Activated naive CD8-positive, alpha-beta T cell treated with anti-CD3 and anti-CD28 coated beads for 36 hours (primary cell): ENCODE results near the gene TNRC18. TPM values are rescaled to one million over a fixed set of nuclear protein-coding genes. Genes with fewer than 3 reads are reported as not detected.

Experiments
- DNase-seq: peaks from one replicate; pipeline ENCODE4 v3.0.0; 2021
- H3K27ac Mint-ChIP-seq: one replicate; pipeline ENCODE4 v1.8.0; 2022; ENCODE audit warnings: mild to moderate bottlenecking, moderate library complexity, mixed read lengths
- H3K27me3 Mint-ChIP-seq: one replicate; pipeline ENCODE4 v1.8.0; 2022; ENCODE audit warnings: mild to moderate bottlenecking, mixed read lengths
- H3K36me3 Mint-ChIP-seq: one replicate; pipeline ENCODE4 v1.8.0; 2021; ENCODE audit warnings: mild to moderate bottlenecking, mixed read lengths
- H3K4me1 Mint-ChIP-seq: one replicate; pipeline ENCODE4 v1.8.0; 2021; ENCODE audit warnings: mixed read lengths
- H3K4me3 Mint-ChIP-seq: one replicate; pipeline ENCODE4 v1.8.0; 2022; ENCODE audit warnings: mild to moderate bottlenecking, moderate library complexity, mixed read lengths
- H3K9me3 Mint-ChIP-seq: one replicate; pipeline ENCODE4 v1.8.0; 2022; ENCODE audit warnings: mixed read lengths
- total RNA-seq, 2 experiments: library from RNA; stranded (reverse); gene quantifications; one replicate each; pipeline ENCODE4 v1.2.3, GENCODE V29; 2021

Gene TNRC18
- total RNA-seq, 2 experiments from 2014 or later = 47.6 to 48.0 TPM

DNA sequence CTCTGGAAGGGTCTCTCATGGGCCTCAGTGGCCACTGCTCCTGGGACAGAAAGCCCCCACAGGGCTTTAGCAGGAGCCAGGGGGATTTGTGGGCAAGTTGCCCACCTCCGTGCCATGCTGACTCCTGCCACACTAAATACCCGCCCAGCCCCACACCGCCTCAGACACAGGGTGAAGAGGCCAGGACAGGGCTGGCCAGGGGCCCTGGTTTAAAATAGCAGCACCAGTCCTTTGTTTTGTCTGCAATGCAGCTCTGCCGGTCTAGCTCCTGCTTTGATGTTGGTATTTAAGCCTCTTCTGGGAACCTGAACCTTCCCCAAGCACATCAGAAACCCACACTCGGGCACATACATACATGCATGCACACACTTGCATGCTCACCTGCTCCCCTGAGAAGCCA, 14.4 kb upstream of the TNRC18 start:
- no peak overlapping the region for H3K27ac Mint-ChIP-seq
- H3K27me3 Mint-ChIP-seq = peaks cover 8% of the 10 kb centered on the region
- no peak for DNase-seq
- no peak overlapping the region for H3K4me3 Mint-ChIP-seq
- peaks cover 16% of the 10 kb centered on the region for H3K36me3 Mint-ChIP-seq
- no peaks in the 10 kb centered on the region for H3K4me1 Mint-ChIP-seq
- peaks cover 11% of the 10 kb centered on the region for H3K9me3 Mint-ChIP-seq

DNA sequence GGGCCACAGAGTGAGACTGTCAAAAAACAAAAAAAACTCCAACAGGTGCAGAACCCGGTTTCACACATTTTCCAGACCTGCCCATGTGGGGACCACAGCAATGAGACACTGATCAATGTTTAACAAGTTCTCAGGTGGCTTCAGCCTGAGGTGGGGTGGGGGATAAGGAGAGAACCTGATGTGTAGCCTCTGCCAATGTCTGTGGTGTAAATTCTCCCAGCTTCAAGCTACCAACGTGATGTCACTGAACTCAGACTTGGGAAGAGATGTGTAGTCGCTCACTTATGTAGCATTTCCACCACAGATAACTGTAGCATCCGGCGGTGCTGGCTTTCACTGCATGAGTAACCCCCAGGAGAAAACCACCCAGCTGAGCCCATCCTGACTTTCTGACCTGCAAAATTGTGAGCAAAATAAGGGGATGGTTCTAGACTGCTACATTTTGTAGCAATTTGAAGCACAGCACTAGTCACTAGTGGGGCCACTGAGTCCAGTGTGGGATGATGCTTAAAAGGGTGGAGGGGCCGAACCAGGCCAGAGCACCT, 13.8 kb upstream of the TNRC18 start:
- no peak overlapping the region for H3K27ac Mint-ChIP-seq
- peaks cover 12% of the 10 kb centered on the region for H3K27me3 Mint-ChIP-seq
- H3K9me3 Mint-ChIP-seq = peaks cover 11% of the 10 kb centered on the region
- no peak for DNase-seq
- peaks cover 16% of the 10 kb centered on the region for H3K36me3 Mint-ChIP-seq
- H3K4me1 Mint-ChIP-seq = no peaks in the 10 kb centered on the region
- H3K4me3 Mint-ChIP-seq = no peak overlapping the region

- no peak overlapping the region for H3K27ac Mint-ChIP-seq
- H3K4me3 Mint-ChIP-seq = no peak overlapping the region
- H3K36me3 Mint-ChIP-seq = peaks cover 16% of the 10 kb centered on the region
- DNase-seq = no peak
- H3K9me3 Mint-ChIP-seq = peaks cover 11% of the 10 kb centered on the region
- no peaks in the 10 kb centered on the region for H3K4me1 Mint-ChIP-seq
- peaks cover 24% of the 10 kb centered on the region for H3K27me3 Mint-ChIP-seq
Observed at GRCh38 chr7:5436003-5436678, 12.5 kb upstream of the TNRC18 start.

- H3K27me3 Mint-ChIP-seq = peaks cover 31% of the 10 kb centered on the region
- no peak overlapping the region for H3K27ac Mint-ChIP-seq
- no peaks in the 10 kb centered on the region for H3K4me1 Mint-ChIP-seq
- H3K4me3 Mint-ChIP-seq = no peak overlapping the region
- H3K9me3 Mint-ChIP-seq = peaks cover 11% of the 10 kb centered on the region
- no peak for DNase-seq
- peaks cover 16% of the 10 kb centered on the region for H3K36me3 Mint-ChIP-seq
Observed at GRCh38 chr7:5435291-5436002, 11.8 kb upstream of the TNRC18 start.

DNA sequence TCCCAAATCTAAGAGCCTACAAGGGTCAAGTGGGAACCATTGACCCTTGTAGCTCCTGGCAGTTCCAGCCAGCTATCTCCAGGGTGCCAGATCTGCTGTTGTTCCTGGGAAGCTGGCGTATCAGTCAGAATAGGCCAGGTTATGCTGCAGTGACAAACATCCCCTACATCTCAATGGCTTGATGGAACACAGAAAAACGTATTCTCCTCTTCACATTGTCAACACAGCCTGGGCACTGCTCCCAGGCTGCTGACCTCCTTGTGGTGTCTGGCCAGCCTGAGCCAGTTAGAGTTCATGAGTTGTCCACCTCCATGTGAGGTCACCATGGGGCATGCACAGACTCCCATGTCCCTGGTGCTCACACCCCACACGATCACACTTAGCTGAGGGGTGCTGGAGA, 9.5 kb upstream of the TNRC18 start:
- Mint-ChIP-seq H3K9me3 (peaks cover 11% of the 10 kb centered on the region), H3K27ac (no peak overlapping the region), H3K27me3 (peaks cover 53% of the 10 kb centered on the region), H3K4me1 (peaks cover 10% of the 10 kb centered on the region), H3K36me3 (peaks cover 13% of the 10 kb centered on the region), H3K4me3 (no peak overlapping the region)
- no peak for DNase-seq

DNA sequence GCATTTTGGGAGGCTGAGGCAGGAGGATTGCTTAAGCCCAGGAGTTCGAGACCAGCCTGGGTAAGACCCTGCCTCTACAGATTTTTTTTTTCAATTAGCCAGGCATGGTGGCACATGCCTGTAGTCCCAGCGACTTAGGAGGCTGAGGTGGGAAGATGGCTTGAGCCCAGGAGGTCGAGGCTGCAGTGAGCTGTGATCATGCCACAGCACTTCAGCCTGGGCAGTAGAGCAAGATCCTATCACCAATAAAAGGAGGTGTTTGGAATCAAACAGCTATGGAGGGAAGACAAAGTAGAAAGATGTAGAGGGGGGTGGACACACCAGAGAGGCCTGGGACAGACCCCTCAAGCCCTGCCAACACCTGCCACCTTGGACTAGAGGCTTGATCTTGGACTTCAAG, 9.1 kb upstream of the TNRC18 start:
- H3K27me3 Mint-ChIP-seq = peaks cover 56% of the 10 kb centered on the region
- H3K27ac Mint-ChIP-seq = no peak overlapping the region
- H3K4me1 Mint-ChIP-seq = peaks cover 10% of the 10 kb centered on the region
- no peak overlapping the region for H3K4me3 Mint-ChIP-seq
- DNase-seq = no peak
- H3K36me3 Mint-ChIP-seq = peaks cover 12% of the 10 kb centered on the region
- peaks cover 11% of the 10 kb centered on the region for H3K9me3 Mint-ChIP-seq

DNA sequence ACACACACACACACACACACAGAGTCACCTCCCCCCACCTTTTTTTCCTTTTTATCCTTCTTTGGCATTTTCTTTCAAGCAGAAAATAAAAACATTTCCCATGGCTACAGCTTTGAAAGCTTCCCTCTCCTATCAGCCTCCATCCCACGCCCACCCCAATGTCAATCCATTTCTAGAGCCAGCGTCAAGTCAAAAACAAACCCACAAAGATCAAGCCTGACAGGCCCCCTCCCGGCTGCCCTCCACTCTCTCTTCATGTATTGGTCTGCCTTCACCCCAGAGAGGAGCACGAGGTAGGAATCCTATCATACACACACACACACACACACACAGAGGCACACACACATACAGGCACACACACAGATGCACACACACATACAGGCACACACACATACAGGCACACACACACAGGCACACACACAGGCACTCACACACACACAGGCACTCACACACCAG, 8.0 kb upstream of the TNRC18 start:
- DNase-seq = no peak
- H3K9me3 Mint-ChIP-seq = peaks cover 4% of the 10 kb centered on the region
- peaks cover 12% of the 10 kb centered on the region for H3K4me1 Mint-ChIP-seq
- peaks cover 5% of the 10 kb centered on the region for H3K36me3 Mint-ChIP-seq
- H3K27ac Mint-ChIP-seq = no peak overlapping the region
- no peak overlapping the region for H3K4me3 Mint-ChIP-seq
- peaks cover 67% of the 10 kb centered on the region for H3K27me3 Mint-ChIP-seq

GRCh38 chr7:5430612-5430947, 6.9 kb upstream of the TNRC18 start:
- Mint-ChIP-seq H3K4me3 (no peak overlapping the region), H3K4me1 (peaks cover 16% of the 10 kb centered on the region), H3K27me3 (peaks cover 76% of the 10 kb centered on the region), H3K9me3 (peaks cover 4% of the 10 kb centered on the region), H3K36me3 (peaks cover 5% of the 10 kb centered on the region), H3K27ac (no peak overlapping the region)
- DNase-seq = no peak

DNA sequence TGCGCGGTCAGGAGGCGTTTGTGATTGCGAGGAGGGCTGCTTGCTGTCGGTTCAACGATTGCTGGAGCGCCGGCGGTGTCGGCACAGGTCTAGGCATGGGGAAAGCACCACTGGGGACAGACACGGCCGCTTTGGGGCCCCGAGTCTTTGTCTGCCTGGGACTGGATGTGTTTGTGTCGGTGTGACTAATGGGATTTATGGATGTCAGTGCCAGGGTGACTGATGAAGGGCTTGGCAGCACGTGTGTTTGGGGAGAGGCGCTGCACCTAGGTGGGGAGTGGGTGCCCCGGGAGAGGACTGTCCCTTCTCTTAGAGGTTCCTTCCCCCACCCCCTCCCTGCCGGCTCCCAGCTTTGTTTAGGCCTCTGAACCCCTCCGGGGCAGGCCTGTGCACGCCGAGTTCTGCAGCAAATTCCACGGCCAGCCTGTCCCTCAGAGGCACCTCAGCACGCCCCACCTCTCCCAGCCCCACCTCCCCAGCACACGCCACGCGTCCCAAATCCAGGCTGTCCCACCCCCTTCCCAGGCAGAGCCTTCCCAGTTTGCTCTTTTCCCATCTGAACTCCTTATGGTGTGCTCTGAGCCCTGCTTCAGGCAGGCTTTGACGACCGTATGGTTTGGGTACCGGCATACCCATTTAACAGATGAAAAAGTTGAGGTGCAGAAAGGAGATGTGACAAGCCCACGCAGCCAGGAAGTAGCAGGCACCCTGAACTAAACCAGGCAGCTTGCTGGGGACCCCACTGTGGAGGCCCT, 6.4 kb upstream of the TNRC18 start:
- Mint-ChIP-seq H3K27me3 (peaks cover 77% of the 10 kb centered on the region), H3K4me1 (peaks cover 18% of the 10 kb centered on the region), H3K27ac (no peak overlapping the region), H3K4me3 (no peak overlapping the region), H3K36me3 (peaks cover 5% of the 10 kb centered on the region), H3K9me3 (peaks cover 4% of the 10 kb centered on the region)
- DNase-seq = no peak

DNA sequence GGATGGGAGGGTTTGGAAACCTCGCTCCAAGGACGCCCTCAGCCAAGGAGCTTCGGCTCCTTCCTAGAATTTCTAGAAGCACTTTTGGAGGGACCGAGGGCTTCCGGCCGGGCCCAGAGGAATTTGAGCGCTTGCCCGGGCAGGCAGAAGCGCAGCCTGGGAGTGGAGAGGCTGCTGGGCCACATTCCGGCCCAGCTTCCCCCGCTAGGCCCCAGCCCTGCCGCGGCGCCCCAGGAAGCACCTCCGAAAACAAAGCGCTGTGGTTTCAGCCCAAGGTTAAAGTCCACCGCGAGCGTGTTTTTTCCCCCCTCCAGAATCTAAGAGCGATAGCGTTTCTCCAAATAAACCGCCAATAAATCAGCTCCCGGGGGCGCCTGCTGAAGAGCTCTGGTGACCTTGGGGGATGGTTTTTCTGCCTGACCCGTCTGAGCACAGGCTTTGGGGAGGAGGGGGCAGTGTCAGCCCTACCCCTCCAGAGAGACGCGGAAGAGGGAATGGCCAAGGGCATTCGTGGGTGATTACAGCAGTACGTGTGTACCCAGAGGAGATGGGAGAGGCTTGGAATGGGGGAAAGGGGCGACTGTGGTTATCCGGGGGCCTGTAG, 5.7 kb upstream of the TNRC18 start:
- Mint-ChIP-seq H3K4me3 (no peak overlapping the region), H3K27me3 (peaks cover 84% of the 10 kb centered on the region), H3K9me3 (peaks cover 4% of the 10 kb centered on the region), H3K27ac (no peak overlapping the region), H3K4me1 (peaks cover 21% of the 10 kb centered on the region), H3K36me3 (peaks cover 5% of the 10 kb centered on the region)
- DNase-seq = no peak

GRCh38 chr7:5428478-5429252, 5.0 kb upstream of the TNRC18 start:
- Mint-ChIP-seq H3K4me3 (no peak overlapping the region), H3K4me1 (peaks cover 22% of the 10 kb centered on the region), H3K36me3 (peaks cover 5% of the 10 kb centered on the region), H3K9me3 (peaks cover 4% of the 10 kb centered on the region), H3K27ac (no peak overlapping the region), H3K27me3 (peaks cover 89% of the 10 kb centered on the region)
- DNase-seq = no peak

- H3K27me3 Mint-ChIP-seq = peaks cover 90% of the 10 kb centered on the region
- H3K36me3 Mint-ChIP-seq = no peaks in the 10 kb centered on the region
- DNase-seq = no peak
- H3K4me3 Mint-ChIP-seq = no peak overlapping the region
- no peaks in the 10 kb centered on the region for H3K9me3 Mint-ChIP-seq
- peaks cover 22% of the 10 kb centered on the region for H3K4me1 Mint-ChIP-seq
- H3K27ac Mint-ChIP-seq = no peak overlapping the region
Observed at GRCh38 chr7:5426226-5426475, 2.5 kb upstream of the TNRC18 start.

- Mint-ChIP-seq H3K27ac (no peak overlapping the region), H3K4me3 (no peak overlapping the region)
Observed at GRCh38 chr7:5425507-5426225, 2.0 kb upstream of the TNRC18 start.

More at GRCh38 chr7:5425507-5426225, 2.0 kb upstream of the TNRC18 start:
- DNase-seq = no peak
- Mint-ChIP-seq H3K27me3 (peaks cover 87% of the 10 kb centered on the region), H3K9me3 (no peaks in the 10 kb centered on the region), H3K4me1 (peaks cover 22% of the 10 kb centered on the region), H3K36me3 (no peaks in the 10 kb centered on the region)
